ENCODE results near the gene R3HDM4. TPM values are rescaled to one million over a fixed set of nuclear protein-coding genes. Genes with fewer than 3 reads are reported as not detected.
"Not testable (repeated sequence)": the region's sequence is repeated elsewhere in the genome, so short reads cannot be mapped to it uniquely, and the experiment has no call there.

R3HDM4 gene
- total and polyA plus RNA-seq, 4 donors, result 31.6 to 139 (median 77.7) TPM

DNA sequence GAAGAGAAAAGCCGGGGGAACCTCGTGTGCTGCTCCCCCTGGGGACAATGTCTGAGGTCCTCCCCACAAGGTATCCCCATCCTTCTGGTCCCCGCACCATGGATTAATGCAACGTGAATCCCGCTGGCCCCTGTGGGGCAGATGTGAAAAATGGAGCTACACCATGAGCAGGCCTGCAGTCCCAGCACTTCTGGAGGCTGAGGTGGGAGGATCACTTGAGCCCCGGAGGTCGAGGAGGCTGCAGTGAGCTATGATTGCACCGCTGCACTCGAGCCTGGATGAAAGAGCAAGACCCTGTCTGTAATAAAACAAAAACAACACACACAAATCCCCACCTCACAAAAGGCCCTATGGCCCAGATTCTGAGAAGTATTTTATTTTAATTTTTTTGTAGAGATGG, 54.7 kb downstream of the R3HDM4 start:
- WGBS, 2 donors, result 80 to 82% methylated on average over 9 of the region's 9 CpGs
- no peak overlapping the region for H3K27ac ChIP-seq (ENCODE audit: low read depth in 1 of 2, low read length in 1 of 2)
- TF ChIP-seq, protein P1, sequence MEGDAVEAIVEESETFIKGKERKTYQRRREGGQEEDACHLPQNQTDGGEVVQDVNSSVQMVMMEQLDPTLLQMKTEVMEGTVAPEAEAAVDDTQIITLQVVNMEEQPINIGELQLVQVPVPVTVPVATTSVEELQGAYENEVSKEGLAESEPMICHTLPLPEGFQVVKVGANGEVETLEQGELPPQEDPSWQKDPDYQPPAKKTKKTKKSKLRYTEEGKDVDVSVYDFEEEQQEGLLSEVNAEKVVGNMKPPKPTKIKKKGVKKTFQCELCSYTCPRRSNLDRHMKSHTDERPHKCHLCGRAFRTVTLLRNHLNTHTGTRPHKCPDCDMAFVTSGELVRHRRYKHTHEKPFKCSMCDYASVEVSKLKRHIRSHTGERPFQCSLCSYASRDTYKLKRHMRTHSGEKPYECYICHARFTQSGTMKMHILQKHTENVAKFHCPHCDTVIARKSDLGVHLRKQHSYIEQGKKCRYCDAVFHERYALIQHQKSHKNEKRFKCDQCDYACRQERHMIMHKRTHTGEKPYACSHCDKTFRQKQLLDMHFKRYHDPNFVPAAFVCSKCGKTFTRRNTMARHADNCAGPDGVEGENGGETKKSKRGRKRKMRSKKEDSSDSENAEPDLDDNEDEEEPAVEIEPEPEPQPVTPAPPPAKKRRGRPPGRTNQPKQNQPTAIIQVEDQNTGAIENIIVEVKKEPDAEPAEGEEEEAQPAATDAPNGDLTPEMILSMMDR (IDR thresholded peaks at IDR 0.05; ENCODE audit: control extremely low read depth, extremely low read depth), result no peak

DNA sequence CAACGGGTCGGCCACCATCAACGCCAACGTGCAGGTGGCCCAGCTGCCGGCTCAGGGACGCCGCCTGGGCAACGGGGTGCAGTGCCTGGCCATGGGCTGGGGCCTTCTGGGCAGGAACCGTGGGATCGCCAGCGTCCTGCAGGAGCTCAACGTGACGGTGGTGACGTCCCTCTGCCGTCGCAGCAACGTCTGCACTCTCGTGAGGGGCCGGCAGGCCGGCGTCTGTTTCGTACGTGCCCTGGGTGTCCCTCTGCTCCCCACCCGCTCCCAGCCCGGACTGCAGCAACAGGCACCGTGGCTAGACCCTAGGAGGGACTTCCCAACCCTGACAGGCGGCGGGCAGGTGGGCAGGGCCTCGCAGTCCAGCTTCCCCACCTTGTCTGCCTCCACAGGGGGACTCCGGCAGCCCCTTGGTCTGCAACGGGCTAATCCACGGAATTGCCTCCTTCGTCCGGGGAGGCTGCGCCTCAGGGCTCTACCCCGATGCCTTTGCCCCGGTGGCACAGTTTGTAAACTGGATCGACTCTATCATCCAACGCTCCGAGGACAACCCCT, 57.4 kb downstream of the R3HDM4 start:
- 66 to 75% methylated on average over 40 of the region's 40 CpGs for WGBS, 2 donors

More for the DNA sequence above, 54.7 kb downstream of the R3HDM4 start:
- ATAC-seq (ENCODE audit: insufficient read depth, low FRiP score) (no peak), DNase-seq (no peak)
- H3K9me3 ChIP-seq (ENCODE audit: control insufficient read depth in 4 of 4, insufficient read depth in 3 of 4, low read length in 3 of 4), result no peaks in the 10 kb centered on the region
- no peak overlapping the region for H3K9ac ChIP-seq (ENCODE audit: insufficient read depth in 1 of 2, low read length in 2 of 2)
- H3K4me3 ChIP-seq, result no peak overlapping the region
- no peaks in the 10 kb centered on the region for H3K36me3 ChIP-seq (ENCODE audit: control insufficient read depth in 4 of 4, insufficient read depth in 4 of 4, low read length in 4 of 4)
- peaks cover 0 to 13% (median 9%) of the 10 kb centered on the region in 5 donors for H3K4me1 ChIP-seq (ENCODE audit: control insufficient read depth in 5 of 5, insufficient read depth in 5 of 5, low read length in 5 of 5)
- H3K27me3 ChIP-seq (ENCODE audit: control insufficient read depth in 3 of 3, insufficient read depth in 3 of 3, low read length in 2 of 3), result peaks cover 0 to 12% (median 0%) of the 10 kb centered on the region in 3 donors

DNA sequence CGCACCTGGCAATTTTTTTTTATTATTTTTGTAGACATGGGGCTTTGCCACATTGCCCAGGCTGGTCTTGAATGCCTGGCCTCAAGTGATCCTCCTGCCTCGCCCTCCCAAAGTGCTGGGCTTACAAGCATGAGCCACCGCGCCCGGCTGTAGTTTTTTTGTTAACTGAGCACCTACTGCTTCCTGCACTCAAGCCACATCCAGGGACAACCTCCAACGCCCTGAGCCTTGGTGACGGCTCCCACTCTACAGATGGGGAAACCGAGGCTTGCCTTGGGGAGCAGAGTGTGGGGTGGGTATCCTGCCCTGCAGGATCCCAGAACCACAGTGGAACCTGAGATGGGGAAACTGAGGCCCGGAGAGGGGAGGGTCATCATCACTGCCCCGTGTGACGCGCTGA, 57.9 kb downstream of the R3HDM4 start:
- ATAC-seq (ENCODE audit: insufficient read depth, low FRiP score), result no peak
- DNase-seq, result no peak
- H3K9me3 ChIP-seq (ENCODE audit: control insufficient read depth in 4 of 4, insufficient read depth in 3 of 4, low read length in 3 of 4), result no peaks in the 10 kb centered on the region
- no peak overlapping the region for H3K4me3 ChIP-seq
- H3K27ac ChIP-seq (ENCODE audit: low read depth in 1 of 2, low read length in 1 of 2), result no peak overlapping the region
- H3K36me3 ChIP-seq (ENCODE audit: control insufficient read depth in 4 of 4, insufficient read depth in 4 of 4, low read length in 4 of 4), result no peaks in the 10 kb centered on the region
- H3K9ac ChIP-seq (ENCODE audit: insufficient read depth in 1 of 2, low read length in 2 of 2), result no peak overlapping the region
- 72 to 82% methylated on average over 12 of the region's 12 CpGs for WGBS, 2 donors
- peaks cover 0 to 18% (median 6%) of the 10 kb centered on the region in 5 donors for H3K4me1 ChIP-seq (ENCODE audit: control insufficient read depth in 5 of 5, insufficient read depth in 5 of 5, low read length in 5 of 5)
- TF ChIP-seq, protein P1 (IDR thresholded peaks at IDR 0.05; ENCODE audit: control extremely low read depth, extremely low read depth), result no peak
- peaks cover 0 to 7% (median 0%) of the 10 kb centered on the region in 3 donors for H3K27me3 ChIP-seq (ENCODE audit: control insufficient read depth in 3 of 3, insufficient read depth in 3 of 3, low read length in 2 of 3)

More for the DNA sequence above, 57.4 kb downstream of the R3HDM4 start:
- H3K4me3 ChIP-seq, result no peak overlapping the region
- TF ChIP-seq, protein P1 (IDR thresholded peaks at IDR 0.05; ENCODE audit: control extremely low read depth, extremely low read depth), result no peak
- no peak overlapping the region for H3K27ac ChIP-seq (ENCODE audit: low read depth in 1 of 2, low read length in 1 of 2)
- H3K9me3 ChIP-seq (ENCODE audit: control insufficient read depth in 4 of 4, insufficient read depth in 3 of 4, low read length in 3 of 4), result no peaks in the 10 kb centered on the region
- peaks cover 0 to 7% (median 0%) of the 10 kb centered on the region in 3 donors for H3K27me3 ChIP-seq (ENCODE audit: control insufficient read depth in 3 of 3, insufficient read depth in 3 of 3, low read length in 2 of 3)
- no peaks in the 10 kb centered on the region for H3K36me3 ChIP-seq (ENCODE audit: control insufficient read depth in 4 of 4, insufficient read depth in 4 of 4, low read length in 4 of 4)
- H3K9ac ChIP-seq (ENCODE audit: insufficient read depth in 1 of 2, low read length in 2 of 2), result no peak overlapping the region
- H3K4me1 ChIP-seq (ENCODE audit: control insufficient read depth in 5 of 5, insufficient read depth in 5 of 5, low read length in 5 of 5), result peaks cover 0 to 18% (median 5%) of the 10 kb centered on the region in 5 donors
- no peak for DNase-seq
- ATAC-seq (ENCODE audit: insufficient read depth, low FRiP score), result no peak

DNA sequence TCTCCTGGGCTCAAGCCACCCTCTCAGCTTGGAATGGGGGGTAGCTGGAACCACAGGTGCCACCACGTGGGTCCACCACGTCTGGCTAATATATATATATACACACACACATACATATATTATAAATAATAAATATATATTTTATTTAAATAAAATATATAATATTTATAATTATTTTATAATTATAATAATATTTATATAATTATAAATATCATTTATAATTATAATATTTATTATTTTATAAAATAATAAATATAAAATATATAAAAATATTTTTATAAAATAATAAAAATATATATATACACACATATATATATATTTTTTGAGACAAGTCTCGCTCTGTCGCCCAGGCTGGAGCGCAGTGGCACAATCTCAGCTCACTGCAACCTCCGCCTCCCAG, 58.5 kb downstream of the R3HDM4 start:
- Histone ChIP-seq H3K4me3 (no peak overlapping the region), H3K9me3 (ENCODE audit: control insufficient read depth in 4 of 4, insufficient read depth in 3 of 4, low read length in 3 of 4) (no peaks in the 10 kb centered on the region), H3K27ac (ENCODE audit: low read depth in 1 of 2, low read length in 1 of 2) (no peak overlapping the region), H3K4me1 (ENCODE audit: control insufficient read depth in 5 of 5, insufficient read depth in 5 of 5, low read length in 5 of 5) (peaks cover 0 to 15% (median 6%) of the 10 kb centered on the region in 5 donors), H3K36me3 (ENCODE audit: control insufficient read depth in 4 of 4, insufficient read depth in 4 of 4, low read length in 4 of 4) (no peaks in the 10 kb centered on the region), H3K9ac (ENCODE audit: insufficient read depth in 1 of 2, low read length in 2 of 2) (no peak overlapping the region), H3K27me3 (ENCODE audit: control insufficient read depth in 3 of 3, insufficient read depth in 3 of 3, low read length in 2 of 3) (peaks cover 0 to 2% (median 0%) of the 10 kb centered on the region in 3 donors)
- TF ChIP-seq, protein P1 (IDR thresholded peaks at IDR 0.05; ENCODE audit: control extremely low read depth, extremely low read depth), result no peak
- DNase-seq, result no peak
- no peak for ATAC-seq (ENCODE audit: insufficient read depth, low FRiP score)
- 62 to 68% methylated on average over 6 of the region's 6 CpGs for WGBS, 2 donors

DNA sequence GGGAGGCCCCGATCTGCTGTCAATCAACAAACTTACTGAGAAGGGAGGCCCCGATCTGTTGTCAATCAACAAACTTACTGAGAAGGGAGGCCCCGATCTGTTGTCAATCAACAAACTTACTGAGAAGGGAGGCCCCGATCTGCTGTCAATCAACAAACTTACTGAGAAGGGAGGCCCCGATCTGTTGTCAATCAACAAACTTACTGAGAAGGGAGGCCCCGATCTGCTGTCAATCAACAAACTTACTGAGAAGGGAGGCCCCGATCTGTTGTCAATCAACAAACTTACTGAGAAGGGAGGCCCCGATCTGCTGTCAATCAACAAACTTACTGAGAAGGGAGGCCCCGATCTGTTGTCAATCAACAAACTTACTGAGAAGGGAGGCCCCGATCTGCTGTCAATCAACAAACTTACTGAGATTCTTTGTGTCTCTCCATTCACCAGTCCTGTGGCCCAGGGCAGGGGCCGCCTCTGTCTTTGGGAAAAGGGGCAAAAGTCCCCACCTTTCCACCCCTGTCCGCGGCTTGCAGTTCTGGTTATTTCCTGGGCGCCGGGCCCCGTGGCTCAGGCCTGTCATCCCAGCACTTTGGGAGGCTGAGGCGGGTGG, 59.3 kb downstream of the R3HDM4 start:
- not testable (repeated sequence) for ATAC-seq (ENCODE audit: insufficient read depth, low FRiP score); H3K4me1 ChIP-seq (ENCODE audit: control insufficient read depth in 5 of 5, insufficient read depth in 5 of 5, low read length in 5 of 5)
- 55 to 71% methylated on average over 10 to 11 of the region's 17 CpGs for WGBS, 2 donors

More for the DNA sequence above, 59.3 kb downstream of the R3HDM4 start:
- not testable (repeated sequence) for H3K9ac ChIP-seq (ENCODE audit: insufficient read depth in 1 of 2, low read length in 2 of 2); H3K9me3 ChIP-seq (ENCODE audit: control insufficient read depth in 4 of 4, insufficient read depth in 3 of 4, low read length in 3 of 4); H3K36me3 ChIP-seq (ENCODE audit: control insufficient read depth in 4 of 4, insufficient read depth in 4 of 4, low read length in 4 of 4); DNase-seq; H3K27me3 ChIP-seq (ENCODE audit: control insufficient read depth in 3 of 3, insufficient read depth in 3 of 3, low read length in 2 of 3); H3K27ac ChIP-seq (ENCODE audit: low read depth in 1 of 2, low read length in 1 of 2); H3K4me3 ChIP-seq
